ENCODE results near the gene PEX16. TPM values are rescaled to one million over a fixed set of nuclear protein-coding genes. Genes with fewer than 3 reads are reported as not detected.
A peak's percentile ranks its signal among the peaks of the same experiment; 100 is the strongest.

PEX16 gene
- total and polyA plus RNA-seq, 2 of the 13 experiments (the other 11 are each of a cell fraction or from before 2014, with no cell fraction given): 12.5 to 21.8 TPM

- no peak for ATAC-seq
- H3K9me3 ChIP-seq (ENCODE audit: low read length): no peaks in the 10 kb centered on the region
- DNase-seq (ENCODE audit: low spot score): no peak
- no peak for FAIRE-seq
- H3K4me1 ChIP-seq (ENCODE audit: insufficient read depth, low read length): peaks cover 29% of the 10 kb centered on the region
- ChIA-PET CTCF (ENCODE audit: low intra/inter-chr PET ratio, low total read pairs) (no interaction called here), POLR2A (no interaction called here)
- H3K27ac ChIP-seq (ENCODE audit: extremely low read length, insufficient read depth, low read length): no peak overlapping the region
- 97% methylated on average over 15 of the region's 15 CpGs for WGBS (ENCODE audit: low lambda C conversion rate)
- no peak for TF ChIP-seq DNMT3B (CRISPR knock-in tag; conservative IDR thresholded peaks at IDR 0.05)
- no peak for TF ChIP-seq PBX2 (CRISPR knock-in tag; IDR thresholded peaks at IDR 0.05)
- TF ChIP-seq ZNF207 (IDR thresholded peaks at IDR 0.05; ENCODE audit: borderline replicate concordance): no peak
- TF ChIP-seq ZNF761 (CRISPR knock-in tag; conservative IDR thresholded peaks at IDR 0.05): no peak
- no peak overlapping the region for H3K4me2 ChIP-seq (ENCODE audit: low read depth, low read length)
- no peaks in the 10 kb centered on the region for H4K20me1 ChIP-seq (ENCODE audit: insufficient read depth, low read length)
- in situ Hi-C loops (cut with HindIII; ENCODE audit: extremely low pct_ligation_motif_present, low pct_unique_long_range_greater_than_20kb) (no loop called here), intact Hi-C loops (cut with micrococcal nuclease; ENCODE audit: unreplicated experiment) (no loop called here)
- peaks cover 9 to 34% of the 10 kb centered on the region in 2 experiments; a peak in 4 of 5 replicates for H3K36me3 ChIP-seq (replicated peaks in 1 of 2; ENCODE audit: control insufficient read depth in 1 of 2, insufficient read depth in 2 of 2, low read length in 2 of 2)
- no peak overlapping the region for H3K9ac ChIP-seq (ENCODE audit: insufficient read depth, low read depth, low read length)
- H3K4me3 ChIP-seq (replicated peaks in 1 of 3; ENCODE audit: insufficient read depth in 1 of 3, low read depth in 2 of 3, low read length in 3 of 3): no peak overlapping the region
- BruUV-seq (replicated peaks): TSS peak; percentile 49
- no peaks in the 10 kb centered on the region for H3K27me3 ChIP-seq (ENCODE audit: control insufficient read depth in 1 of 2, insufficient read depth in 2 of 2, low read length in 2 of 2)
- no peak overlapping the region for H2AFZ ChIP-seq (ENCODE audit: low read length)
- no peaks in the 10 kb centered on the region for H3K79me2 ChIP-seq (ENCODE audit: insufficient read depth, low read length)
These were observed 15.6 kb upstream of the PEX16 start for GRCh38 chr11:45933131-45933831.

- H3K36me3 ChIP-seq (replicated peaks in 1 of 2; ENCODE audit: control insufficient read depth in 1 of 2, insufficient read depth in 2 of 2, low read length in 2 of 2): peaks cover 6 to 28% of the 10 kb centered on the region in 2 experiments; a peak in 4 of 5 replicates
- H3K9ac ChIP-seq (ENCODE audit: insufficient read depth, low read depth, low read length): no peak overlapping the region
- H3K9me3 ChIP-seq (ENCODE audit: low read length): no peaks in the 10 kb centered on the region
- H3K27ac ChIP-seq (ENCODE audit: extremely low read length, insufficient read depth, low read length): no peak overlapping the region
- H3K79me2 ChIP-seq (ENCODE audit: insufficient read depth, low read length): no peaks in the 10 kb centered on the region
- 97% methylated on average over 8 of the region's 8 CpGs for WGBS (ENCODE audit: low lambda C conversion rate)
- in situ Hi-C loops (cut with HindIII; ENCODE audit: extremely low pct_ligation_motif_present, low pct_unique_long_range_greater_than_20kb) (no loop called here), intact Hi-C loops (cut with micrococcal nuclease; ENCODE audit: unreplicated experiment) (no loop called here)
- no peaks in the 10 kb centered on the region for H3K27me3 ChIP-seq (ENCODE audit: control insufficient read depth in 1 of 2, insufficient read depth in 2 of 2, low read length in 2 of 2)
- no peak for FAIRE-seq
- H3K4me3 ChIP-seq (replicated peaks in 1 of 3; ENCODE audit: insufficient read depth in 1 of 3, low read depth in 2 of 3, low read length in 3 of 3): no peak overlapping the region
- no peaks in the 10 kb centered on the region for H4K20me1 ChIP-seq (ENCODE audit: insufficient read depth, low read length)
- H2AFZ ChIP-seq (ENCODE audit: low read length): no peak overlapping the region
- BruUV-seq (replicated peaks): no TSS peak
- CTCF ChIA-PET (ENCODE audit: low intra/inter-chr PET ratio, low total read pairs): no interaction called here
- POLR2A ChIA-PET: no interaction called here
- DNase-seq (ENCODE audit: low spot score): no peak
- H3K4me2 ChIP-seq (ENCODE audit: low read depth, low read length): no peak overlapping the region
- peaks cover 29% of the 10 kb centered on the region for H3K4me1 ChIP-seq (ENCODE audit: insufficient read depth, low read length)
- no peak for ATAC-seq
- TF ChIP-seq ATRX (CRISPR knock-in tag; IDR thresholded peaks at IDR 0.05; ENCODE audit: borderline replicate concordance) (no peak), MIXL1 (CRISPR knock-in tag; IDR thresholded peaks at IDR 0.05) (no peak), ZNF567 (CRISPR knock-in tag; IDR thresholded peaks at IDR 0.05; ENCODE audit: borderline replicate concordance) (no peak), ZNF326 (CRISPR knock-in tag; IDR thresholded peaks at IDR 0.05; ENCODE audit: borderline replicate concordance) (no peak), ZNF513 (CRISPR knock-in tag; conservative IDR thresholded peaks at IDR 0.05) (no peak), ZNF496 (CRISPR knock-in tag; IDR thresholded peaks at IDR 0.05; ENCODE audit: insufficient replicate concordance) (no peak), BRF2 (CRISPR knock-in tag; IDR thresholded peaks at IDR 0.05) (no peak), CHD2 (IDR thresholded peaks at IDR 0.05; ENCODE audit: low read depth, low read length) (no peak), KAT2B (IDR thresholded peaks at IDR 0.05; ENCODE audit: borderline replicate concordance, low read depth, low read length) (no peak)
These were observed 14.5 kb upstream of the PEX16 start for GRCh38 chr11:45932217-45932616.
